Stimulated activated CD4-positive, alpha-beta T cell treated with anti-CD3 and anti-CD28 coated beads, Interleukin-1b, Interleukin-23, amount 100 ng/mL, for 48 hours (primary cell): ENCODE results near the gene FAM110D.

ENCODE experiments used
- DNase-seq: peaks from one replicate; pipeline ENCODE4 v3.0.0-alpha.2; 2020

Gene FAM110D

GRCh38 chr1:26158908-26159742, at the start of gene FAM110D:
FAM110D (plus strand) TSS chr1:26159079; CDS start chr1:26161292, 2,213 bp downstream.
- DNase-seq = no peak

DNA sequence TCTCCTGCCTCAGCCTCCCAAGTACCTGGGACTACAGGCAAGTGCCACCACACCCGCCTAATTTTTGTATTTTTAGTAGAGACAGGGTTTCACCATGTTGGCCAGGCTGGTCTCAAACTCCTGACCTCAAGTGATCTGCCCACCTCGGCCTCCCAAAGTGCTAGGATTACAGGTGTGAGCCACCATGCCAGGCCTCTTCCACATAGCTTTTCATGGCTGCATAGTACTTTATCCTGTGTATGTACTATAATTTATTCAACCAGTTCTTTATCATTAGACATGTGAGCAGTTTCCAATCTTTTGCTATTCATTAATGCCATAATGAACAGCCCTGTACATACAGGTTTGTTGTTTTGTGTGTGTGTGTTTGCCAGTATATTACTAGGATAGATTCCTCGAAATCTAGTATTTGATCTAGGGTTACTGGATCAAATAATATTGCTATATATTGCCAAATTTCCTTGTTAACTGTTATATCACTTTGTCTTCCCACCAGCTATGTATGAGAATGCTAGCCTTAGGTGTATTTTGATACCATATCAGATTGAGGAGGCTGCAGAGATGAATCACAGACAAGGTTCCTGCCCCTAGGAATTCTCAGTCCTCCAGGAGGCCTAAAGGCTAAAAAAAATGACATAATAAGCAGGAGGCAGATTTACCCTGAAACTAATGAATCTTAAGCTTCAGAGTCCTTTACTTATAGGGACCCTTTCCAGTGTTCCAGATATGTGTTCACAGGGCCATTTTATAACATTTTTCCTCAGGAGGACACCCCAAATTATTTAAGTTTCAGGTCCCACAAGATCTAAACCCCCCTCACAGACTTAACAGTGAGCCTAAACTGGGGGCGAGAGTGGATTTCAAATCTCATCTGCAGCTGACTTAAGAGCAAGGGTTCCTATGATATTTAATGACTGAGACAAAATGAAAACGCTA, 49.4 kb upstream of the FAM110D start:
- no peak for DNase-seq

DNA sequence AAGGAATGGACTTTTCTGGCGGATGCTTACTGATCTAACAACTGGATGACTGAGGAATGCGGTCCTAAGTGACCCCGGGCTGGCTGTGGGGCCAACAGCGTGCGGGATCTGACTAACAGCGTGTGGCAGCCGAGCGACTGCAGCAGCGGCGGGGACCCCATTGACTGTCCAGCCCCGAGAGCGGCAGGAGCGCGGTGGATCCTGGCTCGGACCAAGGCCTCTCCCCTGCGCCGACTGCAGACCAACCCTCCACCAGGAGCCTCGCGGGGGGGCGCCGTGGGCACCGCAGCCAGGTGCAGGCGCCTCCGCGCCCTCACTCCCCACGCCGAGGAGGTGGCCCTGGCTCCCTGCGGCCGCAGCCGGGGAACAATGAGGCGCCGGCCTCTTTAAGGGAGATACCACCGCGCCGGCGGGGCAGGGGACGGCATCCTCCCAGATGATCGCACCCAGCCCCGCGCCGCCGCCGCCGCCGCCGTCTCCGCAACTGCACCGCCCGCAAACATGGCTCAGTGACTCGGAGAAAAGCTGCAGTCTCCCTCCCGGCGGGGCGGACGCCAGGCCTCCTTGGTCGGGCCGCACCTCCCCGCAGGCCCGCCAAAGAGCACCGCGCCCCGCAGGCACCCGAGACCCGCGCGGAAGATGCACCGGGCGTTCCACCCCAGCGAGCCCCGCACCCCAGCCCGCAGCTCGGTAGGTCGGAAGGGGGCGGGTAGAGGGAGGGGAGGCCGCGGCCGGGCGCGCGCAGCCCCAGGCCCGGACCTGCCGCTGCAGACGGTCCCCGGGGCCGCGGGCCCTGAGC, 47.9 kb upstream of the FAM110D start:
- DNase-seq = peak; percentile 69

GRCh38 chr1:26111530-26112406, 47.1 kb upstream of the FAM110D start, which contains the start of gene PDIK1L:
PDIK1L (plus strand) TSS chr1:26111824; CDS start chr1:26114309, 2,485 bp downstream.
- peak; percentile 93 for DNase-seq

GRCh38 chr1:26112407-26112775, 46.5 kb upstream of the FAM110D start:
- no peak for DNase-seq

DNA sequence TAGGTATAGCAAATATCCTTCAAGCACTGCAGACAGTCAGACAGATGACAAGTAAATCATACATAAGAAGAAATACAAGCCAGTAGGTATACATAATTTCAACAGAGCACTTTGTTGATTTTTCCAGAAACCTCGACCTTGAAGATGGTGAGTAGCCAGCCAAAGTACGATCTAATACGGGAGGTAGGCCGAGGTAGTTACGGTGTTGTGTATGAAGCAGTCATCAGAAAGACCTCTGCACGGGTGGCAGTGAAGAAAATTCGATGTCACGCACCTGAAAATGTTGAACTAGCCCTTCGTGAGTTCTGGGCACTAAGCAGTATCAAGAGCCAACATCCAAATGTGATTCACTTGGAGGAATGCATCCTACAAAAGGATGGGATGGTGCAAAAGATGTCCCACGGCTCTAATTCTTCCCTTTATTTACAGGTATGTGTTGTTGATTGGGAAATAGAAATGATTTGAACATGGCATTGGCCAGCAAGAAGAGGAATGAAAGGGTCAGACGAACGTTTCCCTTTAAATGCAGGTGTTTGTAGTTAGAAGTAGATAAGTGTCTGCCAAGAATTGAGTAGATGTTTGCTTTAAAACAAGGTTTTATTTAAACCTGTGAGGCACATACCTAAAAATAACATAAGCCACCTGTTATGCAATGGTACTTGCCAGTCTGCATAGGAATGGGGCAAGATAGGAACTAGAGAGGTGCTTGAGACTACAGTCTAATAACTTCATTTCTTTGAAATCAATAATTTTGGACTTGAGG, 44.5 kb upstream of the FAM110D start:
- no peak for DNase-seq

- DNase-seq = no peak
These were observed 38.8 kb upstream of the FAM110D start for GRCh38 chr1:26119892-26120608.

DNA sequence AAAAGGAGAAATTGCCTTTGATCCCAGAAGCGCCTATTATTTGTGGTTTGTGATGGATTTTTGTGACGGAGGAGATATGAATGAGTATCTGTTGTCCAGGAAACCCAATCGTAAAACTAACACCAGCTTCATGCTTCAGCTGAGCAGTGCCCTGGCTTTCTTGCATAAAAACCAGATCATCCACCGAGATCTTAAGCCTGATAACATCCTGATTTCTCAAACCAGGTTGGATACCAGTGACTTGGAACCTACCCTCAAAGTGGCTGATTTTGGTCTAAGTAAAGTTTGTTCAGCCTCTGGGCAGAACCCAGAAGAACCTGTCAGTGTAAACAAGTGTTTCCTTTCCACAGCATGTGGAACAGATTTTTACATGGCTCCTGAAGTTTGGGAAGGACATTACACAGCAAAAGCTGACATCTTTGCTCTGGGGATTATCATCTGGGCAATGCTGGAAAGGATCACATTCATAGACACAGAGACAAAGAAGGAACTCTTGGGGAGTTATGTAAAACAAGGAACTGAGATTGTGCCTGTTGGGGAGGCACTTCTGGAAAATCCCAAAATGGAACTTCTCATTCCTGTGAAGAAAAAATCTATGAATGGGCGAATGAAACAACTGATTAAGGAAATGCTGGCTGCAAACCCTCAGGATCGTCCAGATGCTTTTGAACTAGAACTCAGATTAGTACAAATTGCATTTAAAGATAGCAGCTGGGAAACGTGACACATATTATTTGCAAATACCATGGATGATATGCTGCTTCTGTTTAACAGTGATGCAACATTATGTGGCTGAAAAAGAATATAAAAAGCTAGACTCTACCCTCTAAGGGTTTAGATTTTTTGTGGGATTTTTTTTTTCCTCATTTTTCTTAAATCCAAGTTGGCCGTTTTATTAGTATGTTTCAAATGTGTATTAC, 36.8 kb upstream of the FAM110D start:
- DNase-seq = no peak

- DNase-seq = peak; percentile 16
These were observed 35.6 kb upstream of the FAM110D start for GRCh38 chr1:26122988-26123973.

GRCh38 chr1:26124418-26125331, 34.2 kb upstream of the FAM110D start:
- DNase-seq = no peak

- no peak for DNase-seq
These were observed 33.5 kb upstream of the FAM110D start for GRCh38 chr1:26125382-26125781.

DNA sequence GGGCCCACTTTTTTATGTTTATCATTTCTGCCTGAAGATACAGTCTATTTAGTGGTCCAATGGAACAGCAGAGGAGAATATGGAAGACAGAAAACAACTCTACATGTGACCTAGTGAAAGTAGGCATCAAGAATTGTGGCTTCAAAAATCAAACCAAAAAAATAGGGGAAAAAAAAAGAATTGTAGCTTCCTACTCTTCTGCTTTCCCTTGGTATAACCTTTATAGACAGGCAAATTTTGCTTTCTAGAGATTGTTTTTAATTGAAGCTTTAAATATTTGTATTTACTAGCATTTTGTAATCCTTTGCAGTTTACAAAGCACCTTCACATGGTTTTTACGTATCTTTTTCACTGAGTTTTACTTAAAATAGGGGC, 32.9 kb upstream of the FAM110D start:
- DNase-seq = no peak

- DNase-seq = peak; percentile 32
These were observed 32.4 kb upstream of the FAM110D start for GRCh38 chr1:26126321-26127084.

DNA sequence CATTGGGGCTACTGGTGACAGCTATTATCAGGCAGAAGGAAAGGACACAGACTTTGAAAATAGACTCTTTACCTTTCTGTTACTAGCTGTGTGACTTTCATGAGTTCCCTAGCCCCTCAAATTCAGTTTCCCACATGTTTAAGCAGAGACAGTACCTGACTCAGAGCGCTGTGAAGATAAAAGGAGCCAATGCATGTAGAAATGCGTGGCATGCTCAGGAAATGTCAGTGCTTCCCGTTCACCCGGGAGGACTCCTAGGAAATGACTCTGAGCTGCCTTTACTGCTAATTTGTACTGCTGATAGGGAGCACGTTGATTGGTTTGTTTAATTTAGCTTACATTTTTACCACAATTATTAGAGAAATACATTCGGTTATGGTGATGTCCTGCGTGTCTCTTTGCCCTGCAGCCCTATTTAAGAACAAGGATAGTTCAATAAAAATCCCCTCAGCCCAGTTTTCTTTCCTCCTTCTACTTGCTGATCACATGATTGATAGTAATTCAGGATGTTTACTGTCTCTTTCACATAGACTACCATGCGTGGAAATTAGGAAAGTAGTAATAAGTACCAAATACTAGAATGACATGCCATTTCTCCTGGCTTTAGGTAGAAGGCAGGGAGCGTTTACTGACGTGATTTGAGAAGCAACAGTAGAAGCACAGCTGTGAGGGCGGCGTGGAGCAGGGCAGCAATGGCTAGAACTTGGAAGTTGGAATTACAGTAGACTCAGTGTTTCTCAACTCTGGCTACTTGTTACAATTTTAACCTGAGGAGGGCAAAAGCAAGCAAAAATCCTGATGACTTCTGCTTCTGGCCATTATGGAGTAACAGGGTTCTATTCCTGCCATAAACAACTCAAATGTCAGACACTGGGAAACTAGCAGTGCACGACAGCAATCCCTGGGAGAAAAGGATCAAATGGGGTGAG, 31.4 kb upstream of the FAM110D start:
- DNase-seq = no peak

DNA sequence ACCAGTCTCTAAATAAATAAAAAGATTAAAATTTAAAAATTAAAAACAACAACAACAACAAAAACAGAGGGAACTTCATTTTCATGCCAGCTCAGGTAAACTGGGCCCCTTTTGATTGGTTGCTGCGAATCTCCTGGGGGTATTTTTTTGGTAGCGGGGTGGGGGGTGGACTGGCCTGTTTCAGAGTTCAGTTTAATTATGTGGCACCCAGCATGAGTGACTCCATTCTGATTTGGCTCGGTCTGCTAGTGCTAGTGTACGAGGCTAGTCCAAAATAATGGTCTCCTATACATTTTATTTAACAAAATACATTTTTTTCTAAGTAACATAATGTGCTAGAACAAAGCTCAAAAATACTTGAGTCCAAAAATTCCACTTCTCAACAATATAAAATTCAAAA, 29.1 kb upstream of the FAM110D start:
- no peak for DNase-seq
